GM19455 (cell line): Measurements from ENCODE around the gene ATP4A.

Experiments used
- ATAC-seq: cut with Tn5 transposase; IDR thresholded peaks from one replicate; pipeline ENCODE4 v1.9.1; 2021; ENCODE audit not compliant: unreplicated experiment

The ATP4A gene

GRCh38 chr19:35566738-35567137 is 3.3 kb upstream of the ATP4A start:
- ATAC-seq: no peak

GRCh38 chr19:35565016-35565856 is 1.8 kb upstream of the ATP4A start:
- ATAC-seq: no peak

- no peak for ATAC-seq
Observed at GRCh38 chr19:35562776-35563175, 682 bp downstream of the ATP4A start.

GRCh38 chr19:35562336-35562735 is 1.1 kb downstream of the ATP4A start:
- ATAC-seq: no peak

- no peak for ATAC-seq
Observed at GRCh38 chr19:35561436-35561835, 2.0 kb downstream of the ATP4A start.

GRCh38 chr19:35560677-35561076 is 2.8 kb downstream of the ATP4A start:
- no peak for ATAC-seq

- no peak for ATAC-seq
Observed at GRCh38 chr19:35560271-35560670, 3.2 kb downstream of the ATP4A start.

- no peak for ATAC-seq
Observed at GRCh38 chr19:35559781-35560180, 3.7 kb downstream of the ATP4A start.

- no peak for ATAC-seq
Observed at GRCh38 chr19:35559281-35559659, 4.2 kb downstream of the ATP4A start.

- no peak for ATAC-seq
Observed at GRCh38 chr19:35558400-35559280, 4.8 kb downstream of the ATP4A start.

GRCh38 chr19:35557539-35558399 is 5.7 kb downstream of the ATP4A start:
- ATAC-seq: no peak

GRCh38 chr19:35556846-35557538 is 6.5 kb downstream of the ATP4A start:
- ATAC-seq: no peak

GRCh38 chr19:35556025-35556590 is 7.3 kb downstream of the ATP4A start:
- no peak for ATAC-seq

- ATAC-seq: no peak
Observed at GRCh38 chr19:35555301-35556005, 8.0 kb downstream of the ATP4A start.

GRCh38 chr19:35554076-35554475 is 9.4 kb downstream of the ATP4A start:
- ATAC-seq: no peak

- ATAC-seq: no peak
Observed at GRCh38 chr19:35553385-35554000, 10.0 kb downstream of the ATP4A start.

- ATAC-seq: no peak
Observed at GRCh38 chr19:35552534-35553384, 10.7 kb downstream of the ATP4A start.

GRCh38 chr19:35551091-35551810 is 12.2 kb downstream of the ATP4A start:
- ATAC-seq: no peak
